ENCODE results near the gene HAND2.

The HAND2 gene

GRCh38 chr4:173575482-173576152 lies 45.6 kb upstream of the HAND2 start:
- no peaks in the 10 kb centered on the region for H4K20me1 ChIP-seq (ENCODE audit: insufficient read depth, low read length, poor library complexity, severe bottlenecking)

DNA sequence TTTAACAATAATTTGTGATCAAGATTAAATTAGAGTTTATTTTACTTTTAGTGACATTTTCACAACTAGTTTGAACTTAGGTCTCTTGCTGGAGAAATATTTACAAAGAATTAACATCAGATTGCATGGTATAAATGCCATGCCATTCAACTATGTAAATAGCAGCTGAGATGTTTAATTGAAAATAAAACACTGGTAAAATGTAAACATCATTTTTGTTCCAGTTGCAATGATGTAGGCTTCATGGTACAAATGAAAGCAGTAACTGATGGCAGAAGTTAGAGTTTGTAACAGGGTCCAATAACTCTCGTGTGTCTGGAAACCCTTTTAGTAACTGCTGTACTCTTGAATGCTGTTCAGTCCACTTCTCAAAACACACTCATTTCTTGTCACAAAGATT lies 43.7 kb upstream of the HAND2 start:
- Histone ChIP-seq H3K9ac (ENCODE audit: low read depth, low read length, poor library complexity, severe bottlenecking) (no peak overlapping the region), H3K4me2 (ENCODE audit: low read depth, low read length, poor library complexity, severe bottlenecking) (no peak overlapping the region), H3K9me3 (ENCODE audit: insufficient read depth, low read depth, low read length) (no peaks in the 10 kb centered on the region), H3K79me2 (ENCODE audit: insufficient read depth, low read length) (no peaks in the 10 kb centered on the region), H2AFZ (ENCODE audit: low read length) (no peak overlapping the region), H3K36me3 (ENCODE audit: insufficient read depth, low read length) (no peaks in the 10 kb centered on the region), H3K4me3 (ENCODE audit: low read length, poor library complexity, severe bottlenecking) (no peak overlapping the region), H3K9me2 (replicated peaks; ENCODE audit: low read depth, low read length) (no peaks in the 10 kb centered on the region), H3K4me1 (ENCODE audit: insufficient read depth, low read length, poor library complexity, severe bottlenecking) (no peaks in the 10 kb centered on the region), H3K27me3 (ENCODE audit: insufficient read depth, low read length, poor library complexity, severe bottlenecking) (no peaks in the 10 kb centered on the region), H4K20me1 (ENCODE audit: insufficient read depth, low read length, poor library complexity, severe bottlenecking) (no peaks in the 10 kb centered on the region), H3F3A (ENCODE audit: low read depth) (no peaks in the 10 kb centered on the region)
- TF ChIP-seq EZH2phosphoT487 (IDR thresholded peaks at IDR 0.05; ENCODE audit: borderline replicate concordance), result no peak
- TF ChIP-seq, protein P1, sequence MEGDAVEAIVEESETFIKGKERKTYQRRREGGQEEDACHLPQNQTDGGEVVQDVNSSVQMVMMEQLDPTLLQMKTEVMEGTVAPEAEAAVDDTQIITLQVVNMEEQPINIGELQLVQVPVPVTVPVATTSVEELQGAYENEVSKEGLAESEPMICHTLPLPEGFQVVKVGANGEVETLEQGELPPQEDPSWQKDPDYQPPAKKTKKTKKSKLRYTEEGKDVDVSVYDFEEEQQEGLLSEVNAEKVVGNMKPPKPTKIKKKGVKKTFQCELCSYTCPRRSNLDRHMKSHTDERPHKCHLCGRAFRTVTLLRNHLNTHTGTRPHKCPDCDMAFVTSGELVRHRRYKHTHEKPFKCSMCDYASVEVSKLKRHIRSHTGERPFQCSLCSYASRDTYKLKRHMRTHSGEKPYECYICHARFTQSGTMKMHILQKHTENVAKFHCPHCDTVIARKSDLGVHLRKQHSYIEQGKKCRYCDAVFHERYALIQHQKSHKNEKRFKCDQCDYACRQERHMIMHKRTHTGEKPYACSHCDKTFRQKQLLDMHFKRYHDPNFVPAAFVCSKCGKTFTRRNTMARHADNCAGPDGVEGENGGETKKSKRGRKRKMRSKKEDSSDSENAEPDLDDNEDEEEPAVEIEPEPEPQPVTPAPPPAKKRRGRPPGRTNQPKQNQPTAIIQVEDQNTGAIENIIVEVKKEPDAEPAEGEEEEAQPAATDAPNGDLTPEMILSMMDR (conservative IDR thresholded peaks at IDR 0.05; ENCODE audit: low read length), result no peak

More at GRCh38 chr4:173575482-173576152, 45.6 kb upstream of the HAND2 start:
- Histone ChIP-seq H3K9ac (ENCODE audit: low read depth, low read length, poor library complexity, severe bottlenecking) (no peak overlapping the region), H3K4me3 (ENCODE audit: low read length, poor library complexity, severe bottlenecking) (no peak overlapping the region), H3K4me1 (ENCODE audit: insufficient read depth, low read length, poor library complexity, severe bottlenecking) (no peaks in the 10 kb centered on the region), H3K9me3 (ENCODE audit: insufficient read depth, low read depth, low read length) (no peaks in the 10 kb centered on the region), H3K4me2 (ENCODE audit: low read depth, low read length, poor library complexity, severe bottlenecking) (no peak overlapping the region), H3K79me2 (ENCODE audit: insufficient read depth, low read length) (no peaks in the 10 kb centered on the region), H3K36me3 (ENCODE audit: insufficient read depth, low read length) (no peaks in the 10 kb centered on the region), H2AFZ (ENCODE audit: low read length) (no peak overlapping the region), H3F3A (ENCODE audit: low read depth) (no peaks in the 10 kb centered on the region), H3K27me3 (ENCODE audit: insufficient read depth, low read length, poor library complexity, severe bottlenecking) (no peaks in the 10 kb centered on the region), H3K9me2 (replicated peaks; ENCODE audit: low read depth, low read length) (no peaks in the 10 kb centered on the region)
- TF ChIP-seq, protein P1 (conservative IDR thresholded peaks at IDR 0.05; ENCODE audit: low read length), result no peak
- TF ChIP-seq EZH2phosphoT487 (IDR thresholded peaks at IDR 0.05; ENCODE audit: borderline replicate concordance), result no peak

- H3F3A ChIP-seq (ENCODE audit: low read depth), result no peaks in the 10 kb centered on the region
- TF ChIP-seq EZH2phosphoT487 (IDR thresholded peaks at IDR 0.05; ENCODE audit: borderline replicate concordance), result no peak
- TF ChIP-seq, protein P1 (conservative IDR thresholded peaks at IDR 0.05; ENCODE audit: low read length), result no peak
- no peaks in the 10 kb centered on the region for H3K9me3 ChIP-seq (ENCODE audit: insufficient read depth, low read depth, low read length)
- H3K79me2 ChIP-seq (ENCODE audit: insufficient read depth, low read length), result no peaks in the 10 kb centered on the region
- H3K36me3 ChIP-seq (ENCODE audit: insufficient read depth, low read length), result no peaks in the 10 kb centered on the region
- H3K4me1 ChIP-seq (ENCODE audit: insufficient read depth, low read length, poor library complexity, severe bottlenecking), result no peaks in the 10 kb centered on the region
- no peaks in the 10 kb centered on the region for H4K20me1 ChIP-seq (ENCODE audit: insufficient read depth, low read length, poor library complexity, severe bottlenecking)
- no peak overlapping the region for H3K4me2 ChIP-seq (ENCODE audit: low read depth, low read length, poor library complexity, severe bottlenecking)
- H2AFZ ChIP-seq (ENCODE audit: low read length), result no peak overlapping the region
- no peak overlapping the region for H3K9ac ChIP-seq (ENCODE audit: low read depth, low read length, poor library complexity, severe bottlenecking)
- H3K27me3 ChIP-seq (ENCODE audit: insufficient read depth, low read length, poor library complexity, severe bottlenecking), result no peaks in the 10 kb centered on the region
- H3K9me2 ChIP-seq (replicated peaks; ENCODE audit: low read depth, low read length), result no peaks in the 10 kb centered on the region
- no peak overlapping the region for H3K4me3 ChIP-seq (ENCODE audit: low read length, poor library complexity, severe bottlenecking)
Observed at GRCh38 chr4:173573286-173573685, 43.3 kb upstream of the HAND2 start.

Measured in Loucy (cell line).